Activated T-helper 1 cell treated with anti-CD3 and anti-CD28 coated beads, Interleukin-12 subunit alpha, Interleukin-12 subunit beta, Interleukin-2, Interleukin-4 antibody, amounts not matched to agents 30 ng/mL and 10 ng/mL and 1 ng/mL, durations not matched to agents 14 hours and 24 hours and 36 hours (primary cell): ENCODE measurements around the gene YEATS2. TPM values are rescaled to one million over a fixed set of nuclear protein-coding genes. Genes with fewer than 3 reads are reported as not detected.
"Not testable (repeated sequence)": the region's sequence is repeated elsewhere in the genome, so short reads cannot be mapped to it uniquely, and the experiment has no call there.

Source experiments
- DNase-seq: peaks from one replicate; pipeline ENCODE4 v3.0.0; 2021; ENCODE audit warnings: low spot score
- H3K27ac Mint-ChIP-seq: one replicate; pipeline ENCODE4 v1.8.0; 2021; ENCODE audit warnings: mild to moderate bottlenecking, mixed read lengths
- H3K27me3 Mint-ChIP-seq: one replicate; pipeline ENCODE4 v1.8.0; 2022; ENCODE audit warnings: mild to moderate bottlenecking, moderate library complexity, mixed read lengths; ENCODE audit not compliant: insufficient read depth
- H3K36me3 Mint-ChIP-seq: one replicate; pipeline ENCODE4 v1.8.0; 2021; ENCODE audit warnings: low read depth, mixed read lengths
- H3K4me1 Mint-ChIP-seq: one replicate; pipeline ENCODE4 v1.8.0; 2021; ENCODE audit warnings: low read depth, mixed read lengths
- H3K4me3 Mint-ChIP-seq: one replicate; pipeline ENCODE4 v1.8.0; 2021; ENCODE audit warnings: mild to moderate bottlenecking, moderate library complexity, mixed read lengths
- H3K9me3 Mint-ChIP-seq: one replicate; pipeline ENCODE4 v1.8.0; 2021; ENCODE audit warnings: mixed read lengths
- intact Hi-C: fragments of 100-400 bp; cut with micrococcal nuclease; formaldehyde crosslinking; loops from one replicate; pipeline ENCODE4 v1.15.1; 2024
- total RNA-seq: library from RNA; stranded (reverse); gene quantifications from 2 replicates; pipeline ENCODE4 v1.2.3, GENCODE V29; 2022

YEATS2 gene
- total RNA-seq, 1 donor from 2014 or later: 57.4 TPM

- Mint-ChIP-seq H3K27me3 (no peaks in the 10 kb centered on the region), H3K4me1 (peaks cover 29% of the 10 kb centered on the region), H3K27ac (no peak overlapping the region), H3K9me3 (no peaks in the 10 kb centered on the region), H3K36me3 (peaks cover 16% of the 10 kb centered on the region), H3K4me3 (no peak overlapping the region)
- DNase-seq: no peak
- intact Hi-C loops: loop anchor here (5.0 to 10.0 kb wide), 4 partner anchors 248 to 439 kb away; partner anchors contain the start of genes ABCC5 and EIF2B5
Measured at GRCh38 chr3:183695569-183696364, 1.8 kb upstream of the YEATS2 start.

GRCh38 chr3:183697123-183697609 lies 431 bp upstream of the YEATS2 start:
- peaks cover 21% of the 10 kb centered on the region for H3K36me3 Mint-ChIP-seq
- peak overlapping the region; percentile 94 for H3K27ac Mint-ChIP-seq
- H3K4me1 Mint-ChIP-seq: peaks cover 37% of the 10 kb centered on the region
- no peaks in the 10 kb centered on the region for H3K9me3 Mint-ChIP-seq
- DNase-seq: no peak
- H3K27me3 Mint-ChIP-seq: no peaks in the 10 kb centered on the region
- peak overlapping the region; percentile 81 for H3K4me3 Mint-ChIP-seq
- intact Hi-C loops: loop anchor here (1.0 to 10.0 kb wide), 6 partner anchors 61 to 438 kb away; partner anchors contain the start of genes ABCC5, EIF2B5 and KLHL6

- Mint-ChIP-seq H3K4me1 (peaks cover 39% of the 10 kb centered on the region), H3K27me3 (no peaks in the 10 kb centered on the region), H3K9me3 (no peaks in the 10 kb centered on the region), H3K36me3 (peaks cover 21% of the 10 kb centered on the region), H3K27ac (peak overlapping the region; percentile 75), H3K4me3 (peak overlapping the region; percentile 88)
- peak; percentile 14 for DNase-seq
- intact Hi-C loops: loop anchor here (1.0 to 10.0 kb wide), 7 partner anchors 251 to 665 kb away; partner anchors contain the start of genes ABCC5, EIF2B5, MCCC1 and MCF2L2
Measured at GRCh38 chr3:183698318-183698751, 738 bp downstream of the YEATS2 start.

- peaks cover 43% of the 10 kb centered on the region for H3K4me1 Mint-ChIP-seq
- H3K27me3 Mint-ChIP-seq: no peaks in the 10 kb centered on the region
- H3K36me3 Mint-ChIP-seq: peaks cover 21% of the 10 kb centered on the region
- no peaks in the 10 kb centered on the region for H3K9me3 Mint-ChIP-seq
- no peak for DNase-seq
- H3K4me3 Mint-ChIP-seq: peak overlapping the region; percentile 88
- H3K27ac Mint-ChIP-seq: peak overlapping the region; percentile 75
- intact Hi-C loops: loop anchor here (1.0 to 10.0 kb wide), 8 partner anchors 229 to 665 kb away; partner anchors contain the start of genes ABCC5, EIF2B5, MCCC1 and MCF2L2
Measured at GRCh38 chr3:183698756-183699155, 1.2 kb downstream of the YEATS2 start.

GRCh38 chr3:183699238-183699947 lies 1.8 kb downstream of the YEATS2 start:
- Mint-ChIP-seq H3K27ac (peak overlapping the region; percentile 75), H3K36me3 (peaks cover 24% of the 10 kb centered on the region), H3K27me3 (no peaks in the 10 kb centered on the region), H3K9me3 (no peaks in the 10 kb centered on the region), H3K4me1 (peaks cover 47% of the 10 kb centered on the region), H3K4me3 (peak overlapping the region; percentile 88)
- intact Hi-C loops: loop anchor here (1.0 to 10.0 kb wide), 5 partner anchors 230 to 435 kb away; partner anchors contain the start of genes ABCC5 and EIF2B5
- no peak for DNase-seq

GRCh38 chr3:183701744-183702143 lies 4.1 kb downstream of the YEATS2 start:
- no peaks in the 10 kb centered on the region for H3K27me3 Mint-ChIP-seq
- intact Hi-C loops: no loop called here
- H3K9me3 Mint-ChIP-seq: no peaks in the 10 kb centered on the region
- peaks cover 28% of the 10 kb centered on the region for H3K36me3 Mint-ChIP-seq
- H3K4me1 Mint-ChIP-seq: peaks cover 57% of the 10 kb centered on the region
- H3K27ac Mint-ChIP-seq: no peak overlapping the region
- no peak for DNase-seq
- no peak overlapping the region for H3K4me3 Mint-ChIP-seq

GRCh38 chr3:183703892-183704291 lies 6.3 kb downstream of the YEATS2 start:
- H3K4me3 Mint-ChIP-seq, intact Hi-C loops, H3K9me3 Mint-ChIP-seq, H3K27ac Mint-ChIP-seq, DNase-seq, H3K27me3 Mint-ChIP-seq: not testable (repeated sequence)
- Mint-ChIP-seq H3K36me3 (peaks cover 23% of the 10 kb centered on the region), H3K4me1 (peaks cover 46% of the 10 kb centered on the region)

- H3K27ac Mint-ChIP-seq: no peak overlapping the region
- no peaks in the 10 kb centered on the region for H3K27me3 Mint-ChIP-seq
- intact Hi-C loops: no loop called here
- no peak overlapping the region for H3K4me3 Mint-ChIP-seq
- H3K9me3 Mint-ChIP-seq: no peaks in the 10 kb centered on the region
- H3K36me3 Mint-ChIP-seq: peaks cover 11% of the 10 kb centered on the region
- H3K4me1 Mint-ChIP-seq: peaks cover 13% of the 10 kb centered on the region
- DNase-seq: no peak
Measured at GRCh38 chr3:183710231-183710630, 12.6 kb downstream of the YEATS2 start.

- no peaks in the 10 kb centered on the region for H3K27me3 Mint-ChIP-seq
- peaks cover 9% of the 10 kb centered on the region for H3K36me3 Mint-ChIP-seq
- no peak overlapping the region for H3K4me3 Mint-ChIP-seq
- intact Hi-C loops: no loop called here
- DNase-seq: no peak
- H3K4me1 Mint-ChIP-seq: peaks cover 4% of the 10 kb centered on the region
- peak overlapping the region; percentile 44 for H3K27ac Mint-ChIP-seq
- H3K9me3 Mint-ChIP-seq: no peaks in the 10 kb centered on the region
Measured at GRCh38 chr3:183711516-183711915, 13.9 kb downstream of the YEATS2 start.

GRCh38 chr3:183714622-183715021 lies 17.0 kb downstream of the YEATS2 start:
- Mint-ChIP-seq H3K4me1 (peaks cover 4% of the 10 kb centered on the region), H3K36me3 (peaks cover 23% of the 10 kb centered on the region), H3K4me3 (no peak overlapping the region), H3K27ac (no peak overlapping the region), H3K27me3 (no peaks in the 10 kb centered on the region), H3K9me3 (no peaks in the 10 kb centered on the region)
- intact Hi-C loops: no loop called here
- DNase-seq: no peak

GRCh38 chr3:183718012-183718411 lies 20.4 kb downstream of the YEATS2 start:
- peaks cover 35% of the 10 kb centered on the region for H3K36me3 Mint-ChIP-seq
- H3K4me1 Mint-ChIP-seq: no peaks in the 10 kb centered on the region
- H3K27me3 Mint-ChIP-seq: no peaks in the 10 kb centered on the region
- H3K9me3 Mint-ChIP-seq: no peaks in the 10 kb centered on the region
- no peak overlapping the region for H3K27ac Mint-ChIP-seq
- DNase-seq: no peak
- intact Hi-C loops: no loop called here
- no peak overlapping the region for H3K4me3 Mint-ChIP-seq

- Mint-ChIP-seq H3K9me3 (no peaks in the 10 kb centered on the region), H3K4me3 (no peak overlapping the region), H3K4me1 (no peaks in the 10 kb centered on the region), H3K36me3 (peaks cover 55% of the 10 kb centered on the region), H3K27me3 (no peaks in the 10 kb centered on the region), H3K27ac (no peak overlapping the region)
- DNase-seq: no peak
- intact Hi-C loops: no loop called here
Measured at GRCh38 chr3:183725387-183725786, 27.8 kb downstream of the YEATS2 start.

GRCh38 chr3:183728204-183728603 lies 30.6 kb downstream of the YEATS2 start:
- intact Hi-C loops: no loop called here
- Mint-ChIP-seq H3K4me3 (no peak overlapping the region), H3K27me3 (no peaks in the 10 kb centered on the region), H3K36me3 (peaks cover 51% of the 10 kb centered on the region), H3K27ac (peak overlapping the region; percentile 31), H3K9me3 (no peaks in the 10 kb centered on the region), H3K4me1 (peaks cover 5% of the 10 kb centered on the region)
- DNase-seq: no peak
